ENCODE measurements around the gene RNASEH2C.

DNA sequence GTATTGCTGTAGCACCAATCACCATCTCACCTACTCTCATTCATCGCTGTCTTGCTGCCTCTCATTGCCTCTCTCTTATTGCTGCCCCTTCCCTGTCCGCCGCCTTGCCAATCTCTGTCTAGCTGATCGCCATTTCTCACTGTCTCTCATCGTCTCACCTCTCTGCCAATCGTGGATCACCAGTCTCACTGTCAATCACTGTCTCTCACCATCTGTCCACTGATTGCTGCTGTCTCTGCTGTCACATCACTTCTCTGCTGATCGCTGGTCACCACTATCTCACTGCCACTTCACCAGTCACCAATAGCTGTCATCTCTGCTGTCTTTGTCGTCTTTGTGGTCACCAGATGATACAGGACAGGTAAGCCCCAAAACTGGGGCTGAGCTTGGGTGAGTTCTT is 20.6 kb upstream of the RNASEH2C start:
- TF ChIP-seq, protein P1, sequence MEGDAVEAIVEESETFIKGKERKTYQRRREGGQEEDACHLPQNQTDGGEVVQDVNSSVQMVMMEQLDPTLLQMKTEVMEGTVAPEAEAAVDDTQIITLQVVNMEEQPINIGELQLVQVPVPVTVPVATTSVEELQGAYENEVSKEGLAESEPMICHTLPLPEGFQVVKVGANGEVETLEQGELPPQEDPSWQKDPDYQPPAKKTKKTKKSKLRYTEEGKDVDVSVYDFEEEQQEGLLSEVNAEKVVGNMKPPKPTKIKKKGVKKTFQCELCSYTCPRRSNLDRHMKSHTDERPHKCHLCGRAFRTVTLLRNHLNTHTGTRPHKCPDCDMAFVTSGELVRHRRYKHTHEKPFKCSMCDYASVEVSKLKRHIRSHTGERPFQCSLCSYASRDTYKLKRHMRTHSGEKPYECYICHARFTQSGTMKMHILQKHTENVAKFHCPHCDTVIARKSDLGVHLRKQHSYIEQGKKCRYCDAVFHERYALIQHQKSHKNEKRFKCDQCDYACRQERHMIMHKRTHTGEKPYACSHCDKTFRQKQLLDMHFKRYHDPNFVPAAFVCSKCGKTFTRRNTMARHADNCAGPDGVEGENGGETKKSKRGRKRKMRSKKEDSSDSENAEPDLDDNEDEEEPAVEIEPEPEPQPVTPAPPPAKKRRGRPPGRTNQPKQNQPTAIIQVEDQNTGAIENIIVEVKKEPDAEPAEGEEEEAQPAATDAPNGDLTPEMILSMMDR (IDR thresholded peaks at IDR 0.05): no peak
- no peak for TF ChIP-seq POLR2A (IDR thresholded peaks at IDR 0.05)
